Loucy (cell line): ENCODE measurements around the gene MYOT.

ENCODE experiments used
- H2AFZ ChIP-seq: fragments of 200-600 bp; sonication (generic); 2 replicates; pipeline ENCODE4 v1.6.0; 2016; ENCODE audit warnings: antibody characterized with exemption, mild to moderate bottlenecking, low read length, moderate library complexity
- H3F3A ChIP-seq: fragments of 200-600 bp; 2 replicates; pipeline ENCODE4 v1.6.0; 2016; ENCODE audit warnings: antibody characterized with exemption, low read depth, mild to moderate bottlenecking
- H3K27me3 ChIP-seq: fragments of 200-600 bp; sonication (generic); 2 replicates; pipeline ENCODE4 v1.6.1; 2014; ENCODE audit warnings: low read length, mild to moderate bottlenecking; ENCODE audit not compliant: insufficient read depth, poor library complexity, severe bottlenecking
- H3K36me3 ChIP-seq: fragments of 200-600 bp; sonication (generic); 2 replicates; pipeline ENCODE4 v1.6.1; 2016; ENCODE audit warnings: low read length; ENCODE audit not compliant: insufficient read depth
- H3K4me1 ChIP-seq: fragments of 200-600 bp; sonication (generic); 2 replicates; pipeline ENCODE4 v1.5.1; 2014; ENCODE audit warnings: low read length, mild to moderate bottlenecking; ENCODE audit not compliant: insufficient read depth, poor library complexity, severe bottlenecking
- H3K4me2 ChIP-seq: fragments of 200-600 bp; sonication (generic); 2 replicates; pipeline ENCODE4 v1.6.0; 2014; ENCODE audit warnings: antibody characterized with exemption, low read length, low read depth, mild to moderate bottlenecking; ENCODE audit not compliant: poor library complexity, severe bottlenecking
- H3K4me3 ChIP-seq: fragments of 200-600 bp; sonication (generic); 2 replicates; pipeline ENCODE4 v1.5.1; 2014; ENCODE audit warnings: low read length, mild to moderate bottlenecking, mixed read lengths; ENCODE audit not compliant: poor library complexity, severe bottlenecking
- H3K79me2 ChIP-seq: fragments of 200-600 bp; sonication (generic); 2 replicates; pipeline ENCODE4 v1.6.1; 2014; ENCODE audit warnings: low read length; ENCODE audit not compliant: insufficient read depth
- H3K9ac ChIP-seq: fragments of 200-600 bp; sonication (generic); 2 replicates; pipeline ENCODE4 v1.6.0; 2014; ENCODE audit warnings: mild to moderate bottlenecking, low read depth, low read length, moderate library complexity; ENCODE audit not compliant: poor library complexity, severe bottlenecking
- H3K9me2 ChIP-seq: fragments of 200-600 bp; sonication (generic); replicated peaks from 2 replicates; pipeline ENCODE4 v1.6.1; 2016; ENCODE audit warnings: low read depth, low read length, mixed read lengths
- H3K9me3 ChIP-seq: fragments of 200-600 bp; sonication (generic); 2 replicates; pipeline ENCODE4 v1.6.1; 2014; ENCODE audit warnings: mild to moderate bottlenecking, antibody characterized with exemption, low read length, low read depth; ENCODE audit not compliant: insufficient read depth
- H4K20me1 ChIP-seq: fragments of 200-600 bp; sonication (generic); 2 replicates; pipeline ENCODE4 v1.6.0; 2014; ENCODE audit warnings: antibody characterized with exemption, low read length, mild to moderate bottlenecking; ENCODE audit not compliant: insufficient read depth, poor library complexity, severe bottlenecking
- CTCF ChIP-seq: fragments of 200-600 bp; sonication (generic); conservative IDR thresholded peaks from 2 replicates; pipeline ENCODE4 v1.5.1; 2014; ENCODE audit warnings: mild to moderate bottlenecking, antibody characterized with exemption, low read length
- EZH2phosphoT487 ChIP-seq: fragments of 200-600 bp; IDR thresholded peaks from 2 replicates; pipeline ENCODE4 v1.6.1; 2018; ENCODE audit warnings: antibody characterized with exemption, mild to moderate bottlenecking, moderate library complexity, borderline replicate concordance

Gene MYOT

GRCh38 chr5:137891849-137892248 is 24.2 kb downstream of the MYOT start:
- Histone ChIP-seq H3K9me2 (no peaks in the 10 kb centered on the region), H2AFZ (no peak overlapping the region), H3K36me3 (no peaks in the 10 kb centered on the region), H4K20me1 (no peaks in the 10 kb centered on the region), H3K79me2 (peaks cover 10% of the 10 kb centered on the region), H3K9ac (no peak overlapping the region), H3K4me2 (no peak overlapping the region), H3F3A (no peaks in the 10 kb centered on the region), H3K4me3 (no peak overlapping the region), H3K9me3 (no peaks in the 10 kb centered on the region), H3K4me1 (peaks cover 21% of the 10 kb centered on the region), H3K27me3 (no peaks in the 10 kb centered on the region)
- TF ChIP-seq CTCF (peak; percentile 39), EZH2phosphoT487 (no peak)

GRCh38 chr5:137894586-137894985 is 26.9 kb downstream of the MYOT start:
- Histone ChIP-seq H3K9me3 (no peaks in the 10 kb centered on the region), H3K4me2 (no peak overlapping the region), H2AFZ (no peak overlapping the region), H3K79me2 (no peaks in the 10 kb centered on the region), H3K4me3 (no peak overlapping the region), H3K4me1 (peaks cover 2% of the 10 kb centered on the region), H3K9ac (no peak overlapping the region), H4K20me1 (no peaks in the 10 kb centered on the region), H3K36me3 (no peaks in the 10 kb centered on the region), H3K27me3 (no peaks in the 10 kb centered on the region), H3F3A (no peaks in the 10 kb centered on the region), H3K9me2 (no peaks in the 10 kb centered on the region)
- no peak for TF ChIP-seq EZH2phosphoT487
- no peak for TF ChIP-seq CTCF

GRCh38 chr5:137896560-137896959 is 28.9 kb downstream of the MYOT start:
- Histone ChIP-seq H3K4me3 (no peak overlapping the region), H3K79me2 (no peaks in the 10 kb centered on the region), H3K4me1 (no peaks in the 10 kb centered on the region), H4K20me1 (no peaks in the 10 kb centered on the region), H3F3A (no peaks in the 10 kb centered on the region), H2AFZ (no peak overlapping the region), H3K9me2 (no peaks in the 10 kb centered on the region), H3K36me3 (no peaks in the 10 kb centered on the region), H3K4me2 (no peak overlapping the region), H3K9ac (no peak overlapping the region), H3K27me3 (no peaks in the 10 kb centered on the region), H3K9me3 (no peaks in the 10 kb centered on the region)
- TF ChIP-seq CTCF: no peak
- no peak for TF ChIP-seq EZH2phosphoT487
